ENCODE measurements around the gene GYG2.

Gene GYG2

GRCh38 chrX:2840961-2841360, 12.2 kb downstream of the GYG2 start:
- TF ChIP-seq, protein P1, sequence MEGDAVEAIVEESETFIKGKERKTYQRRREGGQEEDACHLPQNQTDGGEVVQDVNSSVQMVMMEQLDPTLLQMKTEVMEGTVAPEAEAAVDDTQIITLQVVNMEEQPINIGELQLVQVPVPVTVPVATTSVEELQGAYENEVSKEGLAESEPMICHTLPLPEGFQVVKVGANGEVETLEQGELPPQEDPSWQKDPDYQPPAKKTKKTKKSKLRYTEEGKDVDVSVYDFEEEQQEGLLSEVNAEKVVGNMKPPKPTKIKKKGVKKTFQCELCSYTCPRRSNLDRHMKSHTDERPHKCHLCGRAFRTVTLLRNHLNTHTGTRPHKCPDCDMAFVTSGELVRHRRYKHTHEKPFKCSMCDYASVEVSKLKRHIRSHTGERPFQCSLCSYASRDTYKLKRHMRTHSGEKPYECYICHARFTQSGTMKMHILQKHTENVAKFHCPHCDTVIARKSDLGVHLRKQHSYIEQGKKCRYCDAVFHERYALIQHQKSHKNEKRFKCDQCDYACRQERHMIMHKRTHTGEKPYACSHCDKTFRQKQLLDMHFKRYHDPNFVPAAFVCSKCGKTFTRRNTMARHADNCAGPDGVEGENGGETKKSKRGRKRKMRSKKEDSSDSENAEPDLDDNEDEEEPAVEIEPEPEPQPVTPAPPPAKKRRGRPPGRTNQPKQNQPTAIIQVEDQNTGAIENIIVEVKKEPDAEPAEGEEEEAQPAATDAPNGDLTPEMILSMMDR (IDR thresholded peaks at IDR 0.05; ENCODE audit: insufficient read depth, low read length, poor library complexity, severe bottlenecking), result no peak
- Histone ChIP-seq H3K36me3 (ENCODE audit: control insufficient read depth, insufficient read depth, low read length) (no peaks in the 10 kb centered on the region), H3K4me3 (replicated peaks; ENCODE audit: low read depth, low read length) (no peak overlapping the region), H3K27me3 (replicated peaks; ENCODE audit: control insufficient read depth, insufficient read depth, low read length) (no peaks in the 10 kb centered on the region)
- no peak for DNase-seq (ENCODE audit: extremely low read depth, insufficient read length)

DNA sequence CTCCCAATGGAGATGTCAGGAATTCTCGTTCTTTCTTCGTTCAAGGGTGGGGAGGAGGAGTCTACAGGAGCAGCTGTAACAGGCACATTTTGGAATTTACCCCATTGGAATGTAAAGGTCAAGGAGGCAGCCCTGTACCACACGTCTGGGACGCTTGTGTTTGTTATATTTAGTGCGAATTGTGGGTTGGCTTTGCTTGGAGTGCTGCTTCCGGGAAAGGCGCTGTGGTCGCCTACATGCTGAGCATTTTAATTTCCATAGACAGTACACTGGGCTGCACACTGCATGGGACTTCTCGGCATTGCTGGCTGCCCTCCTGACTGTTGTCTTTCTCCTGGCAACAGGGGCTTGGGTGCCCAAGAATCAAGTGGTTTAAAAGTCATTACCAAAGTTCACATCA, 12.8 kb downstream of the GYG2 start:
- no peak overlapping the region for H3K4me3 ChIP-seq (replicated peaks; ENCODE audit: low read depth, low read length)
- no peaks in the 10 kb centered on the region for H3K36me3 ChIP-seq (ENCODE audit: control insufficient read depth, insufficient read depth, low read length)
- DNase-seq (ENCODE audit: extremely low read depth, insufficient read length), result no peak
- H3K27me3 ChIP-seq (replicated peaks; ENCODE audit: control insufficient read depth, insufficient read depth, low read length), result no peaks in the 10 kb centered on the region
- TF ChIP-seq, protein P1 (IDR thresholded peaks at IDR 0.05; ENCODE audit: insufficient read depth, low read length, poor library complexity, severe bottlenecking), result no peak

DNA sequence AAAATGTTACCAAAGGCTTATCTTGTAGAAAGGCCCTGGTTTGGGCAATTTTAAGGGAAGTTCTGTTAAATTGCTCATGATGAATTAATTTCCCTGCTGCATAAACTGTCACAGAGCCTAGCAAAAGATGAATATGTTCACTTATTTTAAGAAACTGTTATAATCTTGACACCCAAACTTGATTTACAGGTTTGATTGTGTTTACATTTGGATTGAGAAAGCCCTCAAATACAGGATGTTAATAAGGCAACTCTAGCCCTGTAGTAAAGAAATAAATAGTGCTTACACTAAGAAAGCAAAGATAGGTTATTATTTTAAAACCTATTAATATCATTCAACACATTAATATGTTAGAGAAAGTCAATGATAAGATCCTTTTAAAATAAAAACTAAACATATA, 18.3 kb downstream of the GYG2 start:
- DNase-seq (ENCODE audit: extremely low read depth, insufficient read length), result no peak
- TF ChIP-seq, protein P1 (IDR thresholded peaks at IDR 0.05; ENCODE audit: insufficient read depth, low read length, poor library complexity, severe bottlenecking), result no peak
- Histone ChIP-seq H3K4me3 (replicated peaks; ENCODE audit: low read depth, low read length) (no peak overlapping the region), H3K27me3 (replicated peaks; ENCODE audit: control insufficient read depth, insufficient read depth, low read length) (no peaks in the 10 kb centered on the region), H3K36me3 (ENCODE audit: control insufficient read depth, insufficient read depth, low read length) (no peaks in the 10 kb centered on the region)

- Histone ChIP-seq H3K27me3 (replicated peaks; ENCODE audit: control insufficient read depth, insufficient read depth, low read length) (no peaks in the 10 kb centered on the region), H3K4me3 (replicated peaks; ENCODE audit: low read depth, low read length) (no peak overlapping the region), H3K36me3 (ENCODE audit: control insufficient read depth, insufficient read depth, low read length) (no peaks in the 10 kb centered on the region)
- TF ChIP-seq, protein P1 (IDR thresholded peaks at IDR 0.05; ENCODE audit: insufficient read depth, low read length, poor library complexity, severe bottlenecking), result no peak
- DNase-seq (ENCODE audit: extremely low read depth, insufficient read length), result no peak
Measured at GRCh38 chrX:2848871-2849301, 20.2 kb downstream of the GYG2 start.

- no peak for DNase-seq (ENCODE audit: extremely low read depth, insufficient read length)
- TF ChIP-seq, protein P1 (IDR thresholded peaks at IDR 0.05; ENCODE audit: insufficient read depth, low read length, poor library complexity, severe bottlenecking), result no peak
Measured at GRCh38 chrX:2854918-2855317, 26.2 kb downstream of the GYG2 start.

GRCh38 chrX:2855761-2856160, 27.0 kb downstream of the GYG2 start:
- Histone ChIP-seq H3K27me3 (replicated peaks; ENCODE audit: control insufficient read depth, insufficient read depth, low read length) (no peaks in the 10 kb centered on the region), H3K36me3 (ENCODE audit: control insufficient read depth, insufficient read depth, low read length) (no peaks in the 10 kb centered on the region), H3K4me3 (replicated peaks; ENCODE audit: low read depth, low read length) (no peak overlapping the region)
- DNase-seq (ENCODE audit: extremely low read depth, insufficient read length), result no peak
- TF ChIP-seq, protein P1 (IDR thresholded peaks at IDR 0.05; ENCODE audit: insufficient read depth, low read length, poor library complexity, severe bottlenecking), result no peak

More at GRCh38 chrX:2854918-2855317, 26.2 kb downstream of the GYG2 start:
- H3K36me3 ChIP-seq (ENCODE audit: control insufficient read depth, insufficient read depth, low read length), result no peaks in the 10 kb centered on the region
- no peaks in the 10 kb centered on the region for H3K27me3 ChIP-seq (replicated peaks; ENCODE audit: control insufficient read depth, insufficient read depth, low read length)
- no peak overlapping the region for H3K4me3 ChIP-seq (replicated peaks; ENCODE audit: low read depth, low read length)
